Measurements from ENCODE around the gene SUFU. TPM values are rescaled to one million over a fixed set of nuclear protein-coding genes. Genes with fewer than 3 reads are reported as not detected.
A peak's percentile ranks its signal among the peaks of the same experiment; 100 is the strongest.

Gene SUFU
- total RNA-seq, 1 experiment from 2014 or later = 13.1 TPM

- TF ChIP-seq ZNF416 (CRISPR knock-in tag; IDR thresholded peaks at IDR 0.05) (0 out of 2 replicates have a peak, but pooled peaks have one; percentile 54), ATF6 (CRISPR knock-in tag; IDR thresholded peaks at IDR 0.05) (no peak), CDX4 (CRISPR knock-in tag; IDR thresholded peaks at IDR 0.05; ENCODE audit: borderline replicate concordance) (no peak), ARID4B (CRISPR knock-in tag; IDR thresholded peaks at IDR 0.05; ENCODE audit: borderline replicate concordance) (peak; percentile 73; the same call in 1 of the 2 replicates), ZNF532 (CRISPR knock-in tag; IDR thresholded peaks at IDR 0.05; ENCODE audit: borderline replicate concordance) (no peak), MLX (CRISPR knock-in tag; IDR thresholded peaks at IDR 0.05) (no peak), SOX15 (CRISPR knock-in tag; IDR thresholded peaks at IDR 0.05) (no peak), ESRRA (CRISPR knock-in tag; IDR thresholded peaks at IDR 0.05; ENCODE audit: borderline replicate concordance) (no peak), GABPB1 (CRISPR knock-in tag; IDR thresholded peaks at IDR 0.05) (0 out of 2 replicates have a peak, but pooled peaks have one; percentile 5), MAX (CRISPR knock-in tag; IDR thresholded peaks at IDR 0.05) (peak; percentile 52; the same call in 1 of the 2 replicates), ETV6 (CRISPR knock-in tag; IDR thresholded peaks at IDR 0.05) (0 out of 2 replicates have a peak, but pooled peaks have one; percentile 22), USF1 (CRISPR knock-in tag; IDR thresholded peaks at IDR 0.05) (0 out of 2 replicates have a peak, but pooled peaks have one; percentile 28)
- ChIA-PET CTCF (interaction anchor here (0.6 to 3.6 kb wide), 33 partner anchors 11 to 333 kb away, joined by 3 to 163 read pairs (median 5); partner anchors contain the start of genes ARL3, C10orf95, CUEDC2 and FBXL15), POLR2A (interaction anchor here (0.6 to 1.4 kb wide), 4 partner anchors 51 to 139 kb away, joined by 3 to 4 read pairs (median 3); partner anchors contain the start of gene C10orf95)
- H3K4me3 Mint-ChIP-seq = no peak within 1 kb of the TSS
- peak; percentile 76 for ATAC-seq
- DNase-seq (ENCODE audit: low spot score) = peak; percentile 96
- H3K36me3 Mint-ChIP-seq = peaks cover 6% of the 10 kb centered on the region; the same call in 1 of the 2 replicates
- no peak within 1 kb of the TSS for H3K27ac Mint-ChIP-seq
- peaks cover 12% of the 10 kb centered on the region for H3K27me3 Mint-ChIP-seq (ENCODE audit: low read depth)
- H3K9me3 Mint-ChIP-seq = no peaks in the 10 kb centered on the region
- peaks cover 8% of the 10 kb centered on the region; the same call in 1 of the 2 replicates for H3K4me1 Mint-ChIP-seq
Observed at GRCh38 chr10:102502337-102503151, 1.2 kb upstream of the SUFU start, which contains the start of gene ACTR1A. ACTR1A (minus strand) TSS chr10:102502712; CDS start chr10:102502647, 65 bp downstream.
